Testis (tissue), 2 donors: ENCODE results near the gene RHOBTB3.

Source experiments
- CTCF ChIP-seq, 3 experiments: fragments of 450-650 bp in 2 of 3; fragments of 200-600 bp in 1 of 3; sonication (generic) in 1 of 3; IDR thresholded peaks; one replicate each; pipeline ENCODE4 v1.5.1; 2016 to 2019; ENCODE audit warnings: antibody characterized with exemption in 3 of 3, mild to moderate bottlenecking in 2 of 3, moderate library complexity in 1 of 3
- POLR2A ChIP-seq: fragments of 450-650 bp; IDR thresholded peaks from one replicate; pipeline ENCODE4 v1.6.1; 2017; ENCODE audit warnings: antibody characterized with exemption, mild to moderate bottlenecking, moderate library complexity

- no peak for TF ChIP-seq POLR2A
- no peak for TF ChIP-seq CTCF (IDR thresholded peaks at IDR 0.05)
Measured at GRCh38 chr5:95697781-95698681, 33.1 kb upstream of the RHOBTB3 start.
